IMR-90 (cell line): ENCODE data around the gene IQSEC3. TPM values are rescaled to one million over a fixed set of nuclear protein-coding genes. Genes with fewer than 3 reads are reported as not detected.

Experiments
- ATAC-seq: fragments of 200-7000 bp; cut with Tn5 transposase; 2 replicates; pipeline ENCODE4 v1.9.1; 2020; ENCODE audit warnings: low read depth, mild to moderate bottlenecking, moderate library complexity
- BruUV-seq: library from RNA; stranded (reverse); fragments of 400-500 nt; replicated peaks from 2 replicates; lab custom pipeline; 2021; lab: Mats Ljungman, UMichigan
- CTCF ChIA-PET: fragments of 300-600 bp; formaldehyde crosslinking; extraction: SDS; loops from one replicate; lab custom pipeline; 2021; ENCODE audit warnings: antibody characterized with exemption; lab: Yijun Ruan, JAX
- POLR2A ChIA-PET: fragments of 300-600 bp; sonication (Branson Sonifier 250); formaldehyde crosslinking; loops from one replicate; lab custom pipeline; 2022; ENCODE audit warnings: antibody characterized with exemption; ENCODE audit not compliant: unreplicated experiment; lab: Charles Lee
- DNase-seq: peaks from one replicate; pipeline ENCODE4 v3.0.0; 2013
- H2AFZ ChIP-seq: replicated peaks from 2 replicates; pipeline ENCODE3; 2013; ENCODE audit warnings: low read length, mild to moderate bottlenecking; ENCODE audit not compliant: poor library complexity
- H2AK5ac ChIP-seq: 2 replicates; pipeline ENCODE4 v1.6.1; 2013; ENCODE audit warnings: low read depth, low read length, inconsistent platforms
- H2AK9ac ChIP-seq: replicated peaks from 2 replicates; pipeline ENCODE3; 2013; ENCODE audit warnings: mild to moderate bottlenecking, low read depth, low read length, moderate library complexity; ENCODE audit not compliant: poor library complexity
- H2BK120ac ChIP-seq: 2 replicates; pipeline ENCODE4 v1.6.1; 2013; ENCODE audit warnings: low read depth, low read length, inconsistent platforms
- H2BK15ac ChIP-seq: 3 replicates; pipeline ENCODE4 v1.6.1; 2013; ENCODE audit warnings: low read depth, low read length, inconsistent platforms
- H2BK20ac ChIP-seq: 2 replicates; pipeline ENCODE4 v1.6.1; 2013; ENCODE audit warnings: low read depth, mild to moderate bottlenecking, inconsistent platforms, low read length, moderate library complexity
- H2BK5ac ChIP-seq: 2 replicates; pipeline ENCODE4 v1.6.1; 2013; ENCODE audit warnings: mild to moderate bottlenecking, low read depth, low read length, inconsistent platforms; ENCODE audit not compliant: poor library complexity, severe bottlenecking
- H3K14ac ChIP-seq: replicated peaks from 2 replicates; pipeline ENCODE4 v1.6.1; 2013; ENCODE audit warnings: low read depth, low read length, inconsistent platforms
- H3K18ac ChIP-seq: 2 replicates; pipeline ENCODE4 v1.6.1; 2013; ENCODE audit warnings: low read depth, low read length, control low read depth
- H3K23ac ChIP-seq: 2 replicates; pipeline ENCODE4 v1.6.1; 2013; ENCODE audit warnings: low read depth, low read length, inconsistent platforms
- H3K27ac ChIP-seq: 2 replicates; pipeline ENCODE4 v1.5.1; 2013; ENCODE audit warnings: mild to moderate bottlenecking, control low read depth, low read length; ENCODE audit not compliant: insufficient read depth
- H3K27me3 ChIP-seq: 2 replicates; pipeline ENCODE4 v1.6.1; 2013; ENCODE audit warnings: low read length; ENCODE audit not compliant: control insufficient read depth, insufficient read depth
- H3K36me3 ChIP-seq: 2 replicates; pipeline ENCODE4 v1.6.1; 2013; ENCODE audit warnings: low read length, mixed read lengths; ENCODE audit not compliant: control insufficient read depth, insufficient read depth
- H3K4ac ChIP-seq: 2 replicates; pipeline ENCODE4 v1.6.1; 2013; ENCODE audit warnings: low read depth, low read length, inconsistent platforms
- H3K4me1 ChIP-seq: 2 replicates; pipeline ENCODE4 v1.6.1; 2013; ENCODE audit warnings: low read length, mixed read lengths; ENCODE audit not compliant: control insufficient read depth, insufficient read depth
- H3K4me2 ChIP-seq: 2 replicates; pipeline ENCODE4 v1.6.1; 2013; ENCODE audit warnings: low read depth, mild to moderate bottlenecking, control low read depth, low read length, moderate library complexity
- H3K4me3 ChIP-seq: 2 replicates; pipeline ENCODE4 v1.5.1; 2013; ENCODE audit warnings: low read depth, mild to moderate bottlenecking, control low read depth, low read length, moderate library complexity; ENCODE audit not compliant: insufficient read depth
- H3K56ac ChIP-seq: 2 replicates; pipeline ENCODE4 v1.6.1; 2013; ENCODE audit warnings: low read length, inconsistent platforms; ENCODE audit not compliant: insufficient read depth; ENCODE audit errors: extremely low read depth
- H3K79me1 ChIP-seq, 2 experiments: 2 replicates each; pipeline ENCODE4 v1.6.1; 2013; ENCODE audit warnings: low read length in 2 of 2, inconsistent platforms in 1 of 2, low read depth in 1 of 2
- H3K9ac ChIP-seq: 2 replicates; pipeline ENCODE4 v1.6.1; 2013; ENCODE audit warnings: low read depth, low read length, control low read depth
- H3K9me1 ChIP-seq: 2 replicates; pipeline ENCODE4 v1.6.1; 2013; ENCODE audit warnings: low read length, inconsistent platforms; ENCODE audit not compliant: insufficient read depth
- H3K9me3 ChIP-seq: 2 replicates; pipeline ENCODE4 v1.6.1; 2013; ENCODE audit warnings: low read length; ENCODE audit not compliant: control insufficient read depth, insufficient read depth
- H4K20me1 ChIP-seq: 2 replicates; pipeline ENCODE4 v1.6.1; 2013; ENCODE audit warnings: low read length, inconsistent platforms; ENCODE audit not compliant: insufficient read depth
- H4K5ac ChIP-seq: 2 replicates; pipeline ENCODE4 v1.6.1; 2013; ENCODE audit warnings: mild to moderate bottlenecking, low read depth, low read length, control low read depth
- H4K8ac ChIP-seq, 2 experiments: 2 replicates each; pipeline ENCODE4 v1.6.1; 2013; ENCODE audit warnings: low read depth in 2 of 2, low read length in 2 of 2, control low read depth in 1 of 2, inconsistent platforms in 1 of 2
- H4K91ac ChIP-seq: 2 replicates; pipeline ENCODE4 v1.6.1; 2013; ENCODE audit warnings: low read depth, low read length, inconsistent platforms; ENCODE audit not compliant: insufficient read depth
- BHLHE40 ChIP-seq: fragments of 150-350 bp; IDR thresholded peaks from 2 replicates; pipeline ENCODE4 v1.6.1; 2016; ENCODE audit warnings: mild to moderate bottlenecking, low read depth, low read length
- MAZ ChIP-seq: IDR thresholded peaks from 2 replicates; pipeline ENCODE4 v1.6.1; 2012; ENCODE audit warnings: low read depth, mild to moderate bottlenecking, low read length, improper control_type of control experiment, moderate library complexity, borderline replicate concordance
- MXI1 ChIP-seq: IDR thresholded peaks from 2 replicates; pipeline ENCODE4 v1.6.1; 2012; ENCODE audit warnings: low read depth, mild to moderate bottlenecking, low read length, moderate library complexity, borderline replicate concordance
- NFE2L2 ChIP-seq: fragments of 150-350 bp; IDR thresholded peaks from 2 replicates; pipeline ENCODE4 v1.6.1; 2016; ENCODE audit warnings: low read depth, mild to moderate bottlenecking, low read length
- RCOR1 ChIP-seq: IDR thresholded peaks from 2 replicates; pipeline ENCODE4 v1.6.1; 2012; ENCODE audit warnings: mild to moderate bottlenecking, low read length, improper control_type of control experiment; ENCODE audit not compliant: insufficient replicate concordance
- WGBS, 2 experiments: methylation state at CpG; one replicate each; pipeline versions ENCODE4 v1.1.5 to v1.1.7; 2013; ENCODE audit warnings: missing lambda C conversion rate in 2 of 2; ENCODE audit not compliant: insufficient read length in 1 of 2; ENCODE audit errors: extremely low coverage in 2 of 2; 5-methylcytosine and 5-hydroxymethylcytosine counted together
- dilution Hi-C: fragments of 300-500 bp; cut with HindIII; formaldehyde crosslinking; loops from one replicate; pipeline ENCODE4 v1.14.3; 2018; ENCODE audit warnings: low sequenced_read_pairs; ENCODE audit not compliant: unreplicated experiment
- in situ Hi-C: fragments of 300-500 bp; cut with MboI; formaldehyde crosslinking; loops from 3 replicates; pipeline ENCODE4 v1.14.3; 2019; ENCODE audit warnings: low sequenced_read_pairs, inconsistent platforms, mixed read lengths
- intact Hi-C: fragments of 100-400 bp; cut with micrococcal nuclease; formaldehyde crosslinking; loops from 2 replicates; pipeline ENCODE4 v1.10.0; 2022
- polyA plus RNA-seq, 3 experiments: library from polyadenylated mRNA; depleted of rRNA; stranded (reverse); fragments of >200 nt; gene quantifications; 2 replicates each; pipeline ENCODE4 v1.2.3, GENCODE V29; 2012; ENCODE audit warnings: low replicate concordance in 1 of 3
- total RNA-seq: library from RNA; depleted of rRNA; stranded (reverse); fragments of >200 nt; gene quantifications from 2 replicates; pipeline ENCODE4 v1.2.3, GENCODE V29; 2012
- TF ChIP-seq, protein P1 (sequence below): conservative IDR thresholded peaks from 2 replicates; pipeline ENCODE4 v1.5.1; 2012; ENCODE audit warnings: mild to moderate bottlenecking, low read depth, low read length, improper control_type of control experiment
- TF ChIP-seq, protein P2 (sequence below): fragments of 150-350 bp; IDR thresholded peaks from 2 replicates; pipeline ENCODE4 v1.6.1; 2016; ENCODE audit warnings: low read depth, mild to moderate bottlenecking, low read length, moderate library complexity, borderline replicate concordance

IQSEC3 gene
- total and polyA plus RNA-seq, 2 of the 4 experiments (the other 2 are of a cell fraction) = 0.10 TPM; not detected in 1

DNA sequence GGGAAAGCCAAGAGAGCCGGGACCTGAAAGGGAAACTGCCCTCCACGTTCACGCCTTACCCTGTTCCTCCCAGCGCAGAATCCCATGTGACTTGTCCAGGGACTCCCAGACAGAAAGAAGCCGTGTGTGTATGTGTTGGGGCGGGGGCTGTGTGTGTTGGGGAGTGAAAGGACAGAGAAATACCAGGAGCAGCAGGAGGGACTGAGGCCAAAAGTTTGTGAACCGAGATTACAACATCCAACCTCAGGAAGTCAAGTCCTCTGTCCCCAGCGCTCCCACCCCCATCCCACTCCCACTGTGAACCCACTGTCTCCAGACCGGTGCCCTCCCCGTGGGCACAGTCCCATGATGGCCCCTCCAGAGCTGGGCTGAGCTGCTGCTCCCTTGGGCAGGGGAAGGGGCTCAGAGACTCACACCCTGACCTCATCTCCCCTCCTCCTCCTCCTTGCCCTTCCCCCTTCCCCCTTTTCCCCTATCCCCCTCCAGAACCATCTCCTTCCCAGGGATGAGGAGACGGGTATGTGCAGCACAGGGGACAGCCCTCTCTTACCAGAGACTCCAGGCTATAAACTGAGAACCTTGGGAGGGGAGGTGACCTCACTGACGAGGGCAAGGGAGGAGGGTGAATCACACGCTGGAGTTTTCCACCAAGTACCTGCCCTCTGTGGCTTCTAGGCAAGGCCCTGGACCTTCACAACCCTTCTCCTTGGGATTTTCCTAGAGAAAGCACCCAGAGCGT is 147.6 kb downstream of the IQSEC3 start, which contains the start of gene SLC6A12 (continued):
- TF ChIP-seq, protein P1, sequence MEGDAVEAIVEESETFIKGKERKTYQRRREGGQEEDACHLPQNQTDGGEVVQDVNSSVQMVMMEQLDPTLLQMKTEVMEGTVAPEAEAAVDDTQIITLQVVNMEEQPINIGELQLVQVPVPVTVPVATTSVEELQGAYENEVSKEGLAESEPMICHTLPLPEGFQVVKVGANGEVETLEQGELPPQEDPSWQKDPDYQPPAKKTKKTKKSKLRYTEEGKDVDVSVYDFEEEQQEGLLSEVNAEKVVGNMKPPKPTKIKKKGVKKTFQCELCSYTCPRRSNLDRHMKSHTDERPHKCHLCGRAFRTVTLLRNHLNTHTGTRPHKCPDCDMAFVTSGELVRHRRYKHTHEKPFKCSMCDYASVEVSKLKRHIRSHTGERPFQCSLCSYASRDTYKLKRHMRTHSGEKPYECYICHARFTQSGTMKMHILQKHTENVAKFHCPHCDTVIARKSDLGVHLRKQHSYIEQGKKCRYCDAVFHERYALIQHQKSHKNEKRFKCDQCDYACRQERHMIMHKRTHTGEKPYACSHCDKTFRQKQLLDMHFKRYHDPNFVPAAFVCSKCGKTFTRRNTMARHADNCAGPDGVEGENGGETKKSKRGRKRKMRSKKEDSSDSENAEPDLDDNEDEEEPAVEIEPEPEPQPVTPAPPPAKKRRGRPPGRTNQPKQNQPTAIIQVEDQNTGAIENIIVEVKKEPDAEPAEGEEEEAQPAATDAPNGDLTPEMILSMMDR = no peak

DNA sequence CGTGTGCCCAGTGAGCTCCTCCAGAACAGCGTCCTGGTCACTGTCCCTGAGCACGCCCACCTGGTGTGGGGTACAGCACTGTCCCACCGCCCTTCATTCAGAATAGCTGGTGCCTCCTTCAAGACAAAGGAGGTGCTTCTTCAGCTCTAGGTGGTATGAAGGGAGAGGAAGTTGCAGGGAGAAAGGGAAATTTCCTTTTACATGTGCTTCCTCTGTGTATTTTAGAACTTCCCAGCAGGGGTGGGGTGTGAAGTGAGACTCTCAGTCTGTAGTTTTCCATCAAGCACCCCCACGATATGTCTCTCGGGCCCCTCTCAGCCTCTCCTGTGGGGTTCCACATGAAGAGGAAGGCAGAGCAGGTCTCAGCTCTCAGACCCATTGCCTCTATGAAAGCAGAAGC is 148.5 kb downstream of the IQSEC3 start:
- no peak for ATAC-seq
- WGBS, 2 experiments = 61% methylated on average over 4 of the region's 6 CpGs; no CpG with 5 or more reads in 1 of the 2 experiments
- H2AK5ac ChIP-seq = no peak overlapping the region
- H4K91ac ChIP-seq = no peak overlapping the region
- H3K14ac ChIP-seq = no peak overlapping the region
- no peak overlapping the region for H3K4me3 ChIP-seq
- H3K4me1 ChIP-seq = peaks cover 2% of the 10 kb centered on the region; the same call in 1 of the 2 replicates
- no peak overlapping the region for H3K4me2 ChIP-seq
- no peak overlapping the region for H3K27ac ChIP-seq
- H2BK5ac ChIP-seq = no peak overlapping the region
- no peak overlapping the region for H2BK15ac ChIP-seq
- CTCF ChIA-PET = no interaction called here
- DNase-seq = no peak
- no peaks in the 10 kb centered on the region for H3K9me1 ChIP-seq
- no peak overlapping the region for H4K5ac ChIP-seq
- no peak overlapping the region for H3K18ac ChIP-seq
- POLR2A ChIA-PET = no interaction called here
- no peak overlapping the region for H2AK9ac ChIP-seq
- no peaks in the 10 kb centered on the region for H3K79me1 ChIP-seq
- H3K9ac ChIP-seq = no peak overlapping the region
- no peak overlapping the region for H3K4ac ChIP-seq
- H3K27me3 ChIP-seq = peaks cover 64% of the 10 kb centered on the region
- no peak overlapping the region for H4K8ac ChIP-seq
- H3K36me3 ChIP-seq = no peaks in the 10 kb centered on the region
- H2AFZ ChIP-seq = no peak overlapping the region
- H2BK120ac ChIP-seq = no peak overlapping the region
- no peak overlapping the region for H3K56ac ChIP-seq
- BruUV-seq = no TSS peak
- in situ Hi-C loops (no loop called here), dilution Hi-C loops (no loop called here), intact Hi-C loops (no loop called here)
- no peak overlapping the region for H3K23ac ChIP-seq
- H3K9me3 ChIP-seq = no peaks in the 10 kb centered on the region
- no peak overlapping the region for H2BK20ac ChIP-seq
- TF ChIP-seq RCOR1 (no peak), BHLHE40 (no peak), NFE2L2 (no peak), MXI1 (no peak), MAZ (no peak)
- TF ChIP-seq, protein P2, sequence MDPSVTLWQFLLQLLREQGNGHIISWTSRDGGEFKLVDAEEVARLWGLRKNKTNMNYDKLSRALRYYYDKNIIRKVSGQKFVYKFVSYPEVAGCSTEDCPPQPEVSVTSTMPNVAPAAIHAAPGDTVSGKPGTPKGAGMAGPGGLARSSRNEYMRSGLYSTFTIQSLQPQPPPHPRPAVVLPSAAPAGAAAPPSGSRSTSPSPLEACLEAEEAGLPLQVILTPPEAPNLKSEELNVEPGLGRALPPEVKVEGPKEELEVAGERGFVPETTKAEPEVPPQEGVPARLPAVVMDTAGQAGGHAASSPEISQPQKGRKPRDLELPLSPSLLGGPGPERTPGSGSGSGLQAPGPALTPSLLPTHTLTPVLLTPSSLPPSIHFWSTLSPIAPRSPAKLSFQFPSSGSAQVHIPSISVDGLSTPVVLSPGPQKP = no peak
- H4K20me1 ChIP-seq = no peaks in the 10 kb centered on the region; the same call in 1 of the 2 replicates
